Ureter (tissue), 1 donor: ENCODE results near the gene LAMC1. TPM values are rescaled to one million over a fixed set of nuclear protein-coding genes. Genes with fewer than 3 reads are reported as not detected.
A peak's percentile ranks its signal among the peaks of the same experiment; 100 is the strongest.

Experiments
- DNase-seq: peaks from one replicate; pipeline ENCODE4 v3.0.0-alpha.2; 2020; ENCODE audit warnings: low spot score
- total RNA-seq: library from RNA; stranded (reverse); gene quantifications from one replicate; pipeline ENCODE4 v1.2.4, GENCODE V29; 2023
- donor health status: DM: yes; HTN: yes; CAD: no.

LAMC1 gene
- total RNA-seq, 1 donor from 2014 or later, result 111 TPM

- no peak for DNase-seq
Measured at GRCh38 chr1:183021405-183022201, 1.6 kb upstream of the LAMC1 start.

- peak; percentile 91 for DNase-seq
Measured at GRCh38 chr1:183022202-183023145, 746 bp upstream of the LAMC1 start.

GRCh38 chr1:183023601-183024316 lies 539 bp downstream of the LAMC1 start:
- DNase-seq, result peak; percentile 78

GRCh38 chr1:183024317-183025009 lies 1.2 kb downstream of the LAMC1 start:
- DNase-seq, result no peak

- no peak for DNase-seq
Measured at GRCh38 chr1:183025010-183025337, 1.8 kb downstream of the LAMC1 start.

- no peak for DNase-seq
Measured at GRCh38 chr1:183025782-183026774, 2.9 kb downstream of the LAMC1 start.

- no peak for DNase-seq
Measured at GRCh38 chr1:183027031-183027430, 3.8 kb downstream of the LAMC1 start.

- no peak for DNase-seq
Measured at GRCh38 chr1:183027791-183028190, 4.6 kb downstream of the LAMC1 start.

GRCh38 chr1:183029591-183030000 lies 6.4 kb downstream of the LAMC1 start:
- no peak for DNase-seq

- DNase-seq, result no peak
Measured at GRCh38 chr1:183030053-183030452, 6.8 kb downstream of the LAMC1 start.

- no peak for DNase-seq
Measured at GRCh38 chr1:183032122-183032921, 9.1 kb downstream of the LAMC1 start.

GRCh38 chr1:183033205-183033604 lies 10.0 kb downstream of the LAMC1 start:
- DNase-seq, result no peak

- no peak for DNase-seq
Measured at GRCh38 chr1:183034682-183035081, 11.5 kb downstream of the LAMC1 start.

- no peak for DNase-seq
Measured at GRCh38 chr1:183038333-183038866, 15.2 kb downstream of the LAMC1 start.

- no peak for DNase-seq
Measured at GRCh38 chr1:183038913-183039312, 15.7 kb downstream of the LAMC1 start.

- no peak for DNase-seq
Measured at GRCh38 chr1:183039330-183039729, 16.1 kb downstream of the LAMC1 start.

- no peak for DNase-seq
Measured at GRCh38 chr1:183039985-183040447, 16.8 kb downstream of the LAMC1 start.

- DNase-seq, result no peak
Measured at GRCh38 chr1:183040547-183040971, 17.3 kb downstream of the LAMC1 start.

- no peak for DNase-seq
Measured at GRCh38 chr1:183043254-183043653, 20.0 kb downstream of the LAMC1 start.
